Colonic mucosa (tissue), 4 donors: ENCODE results near the gene HOXD10. TPM values are rescaled to one million over a fixed set of nuclear protein-coding genes. Genes with fewer than 3 reads are reported as not detected.

Experiments used
- DNase-seq: peaks from one replicate; pipeline ENCODE4 v3.0.0-alpha.2; 2020
- H3K27ac ChIP-seq: fragments of 200-600 bp; one replicate; pipeline ENCODE4 v1.8.0; 2021
- H3K27me3 ChIP-seq: fragments of 200-600 bp; one replicate; pipeline ENCODE4 v1.8.0; 2021
- H3K36me3 ChIP-seq: fragments of 200-600 bp; one replicate; pipeline ENCODE4 v1.8.0; 2021
- H3K4me1 ChIP-seq: fragments of 200-600 bp; one replicate; pipeline ENCODE4 v1.8.0; 2021; ENCODE audit warnings: mild to moderate bottlenecking
- H3K4me3 ChIP-seq: fragments of 200-600 bp; one replicate; pipeline ENCODE4 v1.8.0; 2021
- H3K9ac ChIP-seq, 2 donors: one replicate each; pipeline ENCODE4 v1.7.0; 2013; ENCODE audit warnings: control low read depth in 2 of 2, low read depth in 2 of 2, low read length in 2 of 2
- H3K9me3 ChIP-seq: fragments of 200-600 bp; one replicate; pipeline ENCODE4 v1.8.0; 2021
- intact Hi-C: fragments of 100-400 bp; cut with DNase I; formaldehyde crosslinking; loops from one replicate; pipeline ENCODE4 v1.14.1; 2022
- microRNA-seq: library from miRNA; unstranded; fragments of <30 nt; microRNA quantifications from one replicate; pipeline ENCODE4, GENCODE V29; 2019
- total RNA-seq, 2 donors: library from RNA; stranded (reverse); fragmentation: NEBNext Ultra II Directional in 1 of 2; extraction: Animal tissue kit (Norgen Biotek cat#: 25700) in 1 of 2; gene quantifications; one replicate each; pipeline ENCODE4 v1.2.1, GENCODE V29; 2021
- TF ChIP-seq, protein P1 (sequence below): fragments of 200-600 bp; IDR thresholded peaks from one replicate; pipeline ENCODE4 v1.8.0; 2022; ENCODE audit warnings: antibody characterized with exemption, mild to moderate bottlenecking
- donor health status: healthy.
- donor health status: DM: no; HTN: no; CAD: no.
- donor health status: DM: no; HTN: no; CAD: no.

HOXD10 gene
- total RNA-seq, 2 donors from 2014 or later, result 0.32 to 1.9 TPM

DNA sequence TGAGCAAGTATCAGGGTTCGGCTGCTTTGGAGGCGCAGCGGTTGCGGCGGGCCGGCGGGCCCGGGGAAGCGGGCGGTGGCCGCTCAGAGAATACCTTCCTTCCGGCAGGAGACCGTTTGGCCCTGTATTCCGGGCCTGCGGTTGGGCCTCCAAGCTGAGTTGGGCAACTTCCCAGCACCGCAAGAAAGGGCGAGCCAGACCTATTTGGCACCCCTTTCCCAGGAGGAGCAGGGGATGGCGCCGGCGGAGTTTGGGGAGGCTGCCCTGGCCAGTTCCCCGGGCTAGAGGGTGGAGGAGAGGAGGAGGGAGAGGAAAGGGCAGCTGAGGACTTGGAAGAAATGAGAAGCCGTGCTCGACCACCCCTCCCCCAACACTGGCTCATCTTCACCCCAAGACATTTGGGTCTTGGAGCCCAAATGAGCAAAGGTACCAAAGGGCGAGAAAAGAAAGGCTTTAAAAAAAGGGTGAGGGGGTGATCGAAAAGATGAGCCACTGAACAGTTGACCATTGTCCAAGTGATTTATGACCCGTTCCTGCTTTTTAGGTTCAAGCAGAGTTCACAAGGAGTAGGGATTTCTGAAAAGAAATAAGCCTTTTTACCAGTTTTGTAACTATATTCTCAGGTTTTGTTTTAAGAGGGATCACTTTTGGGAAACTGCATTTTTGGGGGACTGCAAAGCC is 48.9 kb downstream of the HOXD10 start:
- no peaks in the 10 kb centered on the region for H3K36me3 ChIP-seq
- H3K4me3 ChIP-seq, result no peak overlapping the region

DNA sequence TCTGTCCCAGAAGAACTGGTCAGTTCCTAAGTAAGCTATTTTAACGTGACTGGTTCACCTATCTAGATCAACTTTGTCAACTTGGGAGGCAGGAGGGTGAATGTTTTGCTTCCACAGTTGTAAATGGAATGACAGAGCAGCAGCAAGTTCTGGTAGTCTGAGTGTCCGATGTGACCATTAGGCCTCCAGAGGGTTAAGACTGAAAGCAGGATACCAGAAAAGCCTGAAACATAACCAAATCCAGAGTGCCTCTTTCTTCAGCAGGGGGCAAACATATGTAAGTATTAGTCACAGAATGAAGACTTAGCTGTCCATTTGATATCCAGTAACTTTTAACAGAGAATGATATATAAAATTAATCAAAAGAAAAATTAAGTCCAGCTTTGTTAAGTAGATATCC is 49.7 kb downstream of the HOXD10 start:
- H3K9me3 ChIP-seq, result no peaks in the 10 kb centered on the region
- DNase-seq, result no peak
- TF ChIP-seq, protein P1, sequence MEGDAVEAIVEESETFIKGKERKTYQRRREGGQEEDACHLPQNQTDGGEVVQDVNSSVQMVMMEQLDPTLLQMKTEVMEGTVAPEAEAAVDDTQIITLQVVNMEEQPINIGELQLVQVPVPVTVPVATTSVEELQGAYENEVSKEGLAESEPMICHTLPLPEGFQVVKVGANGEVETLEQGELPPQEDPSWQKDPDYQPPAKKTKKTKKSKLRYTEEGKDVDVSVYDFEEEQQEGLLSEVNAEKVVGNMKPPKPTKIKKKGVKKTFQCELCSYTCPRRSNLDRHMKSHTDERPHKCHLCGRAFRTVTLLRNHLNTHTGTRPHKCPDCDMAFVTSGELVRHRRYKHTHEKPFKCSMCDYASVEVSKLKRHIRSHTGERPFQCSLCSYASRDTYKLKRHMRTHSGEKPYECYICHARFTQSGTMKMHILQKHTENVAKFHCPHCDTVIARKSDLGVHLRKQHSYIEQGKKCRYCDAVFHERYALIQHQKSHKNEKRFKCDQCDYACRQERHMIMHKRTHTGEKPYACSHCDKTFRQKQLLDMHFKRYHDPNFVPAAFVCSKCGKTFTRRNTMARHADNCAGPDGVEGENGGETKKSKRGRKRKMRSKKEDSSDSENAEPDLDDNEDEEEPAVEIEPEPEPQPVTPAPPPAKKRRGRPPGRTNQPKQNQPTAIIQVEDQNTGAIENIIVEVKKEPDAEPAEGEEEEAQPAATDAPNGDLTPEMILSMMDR, result no peak
- no peaks in the 10 kb centered on the region for H3K36me3 ChIP-seq
- no peak overlapping the region for H3K4me3 ChIP-seq
- H3K27ac ChIP-seq, result no peak overlapping the region
- no peaks in the 10 kb centered on the region for H3K4me1 ChIP-seq
- intact Hi-C loops, result no loop called here
- no peak overlapping the region for H3K9ac ChIP-seq
- peaks cover 36% of the 10 kb centered on the region for H3K27me3 ChIP-seq

More for the DNA sequence above, 48.9 kb downstream of the HOXD10 start:
- TF ChIP-seq, protein P1, result no peak
- Histone ChIP-seq H3K9me3 (no peaks in the 10 kb centered on the region), H3K9ac (no peak overlapping the region), H3K27ac (no peak overlapping the region), H3K4me1 (no peaks in the 10 kb centered on the region), H3K27me3 (peaks cover 36% of the 10 kb centered on the region)
- intact Hi-C loops, result no loop called here
- DNase-seq, result no peak

DNA sequence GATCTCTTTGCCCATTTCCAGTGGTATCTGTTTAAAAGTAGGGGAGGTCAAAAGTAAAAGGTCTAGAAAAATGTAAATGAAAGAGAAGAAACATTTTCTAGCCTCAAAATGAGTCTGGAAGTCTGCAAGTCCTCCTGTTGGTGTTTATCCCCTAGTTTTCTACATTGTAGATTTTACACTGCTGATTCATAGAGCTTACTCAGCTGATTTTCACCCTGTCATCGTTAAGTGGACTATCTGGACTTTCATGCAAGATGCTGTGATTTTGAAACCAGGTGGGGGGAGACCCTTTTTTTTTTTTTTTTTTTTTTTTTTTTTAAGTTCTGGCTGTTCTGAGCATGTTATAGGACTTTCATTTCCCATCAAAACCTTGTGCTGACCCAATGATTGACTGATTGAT is 50.8 kb downstream of the HOXD10 start:
- Histone ChIP-seq H3K9me3 (no peaks in the 10 kb centered on the region), H3K27me3 (peaks cover 35% of the 10 kb centered on the region), H3K4me3 (no peak overlapping the region), H3K36me3 (no peaks in the 10 kb centered on the region), H3K4me1 (no peaks in the 10 kb centered on the region), H3K9ac (no peak overlapping the region), H3K27ac (no peak overlapping the region)
- TF ChIP-seq, protein P1, result no peak
- intact Hi-C loops, result no loop called here
- DNase-seq, result no peak

DNA sequence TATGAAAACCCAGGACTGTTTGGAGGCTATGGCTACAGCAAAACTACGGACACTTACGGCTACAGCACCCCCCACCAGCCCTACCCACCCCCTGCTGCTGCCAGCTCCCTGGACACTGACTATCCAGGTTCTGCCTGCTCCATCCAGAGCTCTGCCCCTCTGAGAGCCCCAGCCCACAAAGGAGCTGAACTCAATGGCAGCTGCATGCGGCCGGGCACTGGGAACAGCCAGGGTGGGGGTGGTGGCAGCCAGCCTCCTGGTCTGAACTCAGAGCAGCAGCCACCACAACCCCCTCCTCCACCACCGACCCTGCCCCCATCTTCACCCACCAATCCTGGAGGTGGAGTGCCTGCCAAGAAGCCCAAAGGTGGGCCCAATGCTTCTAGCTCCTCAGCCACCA is 52.6 kb downstream of the HOXD10 start:
- Histone ChIP-seq H3K9me3 (no peaks in the 10 kb centered on the region), H3K9ac (no peak overlapping the region), H3K36me3 (no peaks in the 10 kb centered on the region), H3K27me3 (peaks cover 27% of the 10 kb centered on the region), H3K27ac (no peak overlapping the region), H3K4me1 (no peaks in the 10 kb centered on the region), H3K4me3 (no peak overlapping the region)
- no peak for DNase-seq
- intact Hi-C loops, result no loop called here
- TF ChIP-seq, protein P1, result no peak

Small RNA genes lying within 50 kb of the gene (microRNA-seq; reads per million reads assigned to microRNA genes)
- gene MIR10B, result 14,039 reads per million, percentile 94 among the genes with 10 or more reads in this experiment

Other genes with a start within 250 kb of the HOXD10 start
- 10 to 100 TPM; 38.5 to 48.4 TPM for gene LNPK, start 114.5 kb upstream of the HOXD10 start, total RNA-seq
- gene EVX2, start 32.8 kb upstream of the HOXD10 start, total RNA-seq, result not detected
- under 1 TPM; 0.32 to 0.77 TPM for gene HOXD13, start 24.1 kb upstream of the HOXD10 start, total RNA-seq
- not detected for gene HOXD12, start 17.0 kb upstream of the HOXD10 start, total RNA-seq
- 1 to 10 TPM in 1 of 2 donors, under 1 TPM in 1; 0.25 to 1.6 TPM for gene HOXD11, start 9.5 kb upstream of the HOXD10 start, total RNA-seq
- gene HOXD9, start 5.9 kb downstream of the HOXD10 start, total RNA-seq, result 1 to 10 TPM in 1 of 2 donors, under 1 TPM in 1; 0.86 to 1.7 TPM
- gene HOXD8, start 12.9 kb downstream of the HOXD10 start, total RNA-seq, result 1 to 10 TPM; 3.1 to 4.6 TPM
- 1 to 10 TPM; 1.6 to 3.6 TPM for gene HOXD4, start 34.8 kb downstream of the HOXD10 start, total RNA-seq
- gene HOXD3, start 40.5 kb downstream of the HOXD10 start, total RNA-seq, result 1 to 10 TPM; 3.2 to 4.6 TPM
- 1 to 10 TPM; 4.0 to 8.3 TPM for gene HOXD1, start 71.9 kb downstream of the HOXD10 start, total RNA-seq
- gene MTX2, start 152.7 kb downstream of the HOXD10 start, total RNA-seq, result 10 to 100 TPM; 33.4 to 34.9 TPM